ENCODE measurements around the gene CCDC91.

DNA sequence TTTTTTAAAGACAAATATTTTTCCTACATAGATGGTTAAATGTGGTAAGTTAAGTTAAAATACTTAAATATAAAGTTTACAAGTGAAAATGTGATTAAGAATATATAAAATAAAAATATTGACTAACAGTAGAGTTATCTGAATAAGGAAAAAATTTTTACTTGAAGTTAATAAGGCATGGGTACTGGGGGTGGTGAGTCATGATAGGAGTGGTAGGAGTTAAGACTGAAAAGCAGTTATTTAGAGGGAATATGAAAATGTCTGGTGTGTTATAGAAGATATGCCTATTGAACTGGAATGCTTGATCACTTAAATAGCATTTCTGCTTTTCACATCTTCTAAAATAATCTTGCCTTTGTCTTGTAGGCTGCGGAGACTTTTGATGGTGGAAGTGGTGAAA is 68.7 kb downstream of the CCDC91 start:
- TF ChIP-seq FEZF1 (tag by site-specific recombination; IDR thresholded peaks at IDR 0.05) (no peak), MEIS1 (CRISPR knock-in tag; IDR thresholded peaks at IDR 0.05; ENCODE audit: borderline replicate concordance) (no peak), CTCF (tag by site-specific recombination; IDR thresholded peaks at IDR 0.05) (no peak), ZBTB8A (tag by site-specific recombination; IDR thresholded peaks at IDR 0.05) (no peak), GLI2 (tag by site-specific recombination; IDR thresholded peaks at IDR 0.05; ENCODE audit: borderline replicate concordance, low read depth) (no peak), ZNF555 (tag by site-specific recombination; conservative IDR thresholded peaks at IDR 0.05) (no peak), TRIM28 (IDR thresholded peaks at IDR 0.05; ENCODE audit: borderline replicate concordance, low read length) (no peak), ZNF121 (tag by site-specific recombination; IDR thresholded peaks at IDR 0.05) (no peak), YY1 (tag by site-specific recombination; IDR thresholded peaks at IDR 0.05) (no peak), ZSCAN30 (tag by site-specific recombination; IDR thresholded peaks at IDR 0.05) (no peak), ZNF529 (tag by site-specific recombination; IDR thresholded peaks at IDR 0.05; ENCODE audit: insufficient replicate concordance) (no peak), ZNF274 (IDR thresholded peaks at IDR 0.05; ENCODE audit: low read length) (no peak), ZNF274 (tag by site-specific recombination; IDR thresholded peaks at IDR 0.05; ENCODE audit: borderline replicate concordance) (no peak)
- TF ChIP-seq, protein P1, sequence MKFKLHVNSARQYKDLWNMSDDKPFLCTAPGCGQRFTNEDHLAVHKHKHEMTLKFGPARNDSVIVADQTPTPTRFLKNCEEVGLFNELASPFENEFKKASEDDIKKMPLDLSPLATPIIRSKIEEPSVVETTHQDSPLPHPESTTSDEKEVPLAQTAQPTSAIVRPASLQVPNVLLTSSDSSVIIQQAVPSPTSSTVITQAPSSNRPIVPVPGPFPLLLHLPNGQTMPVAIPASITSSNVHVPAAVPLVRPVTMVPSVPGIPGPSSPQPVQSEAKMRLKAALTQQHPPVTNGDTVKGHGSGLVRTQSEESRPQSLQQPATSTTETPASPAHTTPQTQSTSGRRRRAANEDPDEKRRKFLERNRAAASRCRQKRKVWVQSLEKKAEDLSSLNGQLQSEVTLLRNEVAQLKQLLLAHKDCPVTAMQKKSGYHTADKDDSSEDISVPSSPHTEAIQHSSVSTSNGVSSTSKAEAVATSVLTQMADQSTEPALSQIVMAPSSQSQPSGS (tag by site-specific recombination; IDR thresholded peaks at IDR 0.05; ENCODE audit: low read depth), result no peak

Measured in HEK293 (cell line).